Measurements from ENCODE around the gene CCL2.
"Not testable (repeated sequence)": the region's sequence is repeated elsewhere in the genome, so short reads cannot be mapped to it uniquely, and the experiment has no call there.

Gene CCL2

GRCh38 chr17:34226744-34227034 is 28.4 kb upstream of the CCL2 start:
- H3K4me3 Mint-ChIP-seq: no peak overlapping the region
- H3K9me3 Mint-ChIP-seq: no peaks in the 10 kb centered on the region
- H3K27me3 Mint-ChIP-seq: peaks cover 86% of the 10 kb centered on the region
- no peaks in the 10 kb centered on the region for H3K4me1 Mint-ChIP-seq
- no peak overlapping the region for H3K27ac Mint-ChIP-seq (ENCODE audit: low read depth)
- H3K36me3 Mint-ChIP-seq (ENCODE audit: insufficient read depth): no peaks in the 10 kb centered on the region
- DNase-seq (ENCODE audit: low spot score in 2 of 2) (no peak), ATAC-seq (replicated peaks; ENCODE audit: extremely low read depth, poor library complexity, severe bottlenecking) (no peak)

GRCh38 chr17:34227293-34227692 is 27.8 kb upstream of the CCL2 start:
- ATAC-seq (replicated peaks; ENCODE audit: extremely low read depth, poor library complexity, severe bottlenecking); H3K4me3 Mint-ChIP-seq; H3K36me3 Mint-ChIP-seq (ENCODE audit: insufficient read depth); H3K9me3 Mint-ChIP-seq; H3K4me1 Mint-ChIP-seq; DNase-seq (ENCODE audit: low spot score in 2 of 2); H3K27ac Mint-ChIP-seq (ENCODE audit: low read depth): not testable (repeated sequence)
- H3K27me3 Mint-ChIP-seq: peaks cover 80% of the 10 kb centered on the region

- Mint-ChIP-seq H3K9me3 (no peaks in the 10 kb centered on the region), H3K4me3 (no peak overlapping the region), H3K4me1 (no peaks in the 10 kb centered on the region), H3K27ac (ENCODE audit: low read depth) (no peak overlapping the region), H3K27me3 (peaks cover 78% of the 10 kb centered on the region), H3K36me3 (ENCODE audit: insufficient read depth) (no peaks in the 10 kb centered on the region)
- ATAC-seq (replicated peaks; ENCODE audit: extremely low read depth, poor library complexity, severe bottlenecking) (no peak), DNase-seq (ENCODE audit: low spot score in 2 of 2) (no peak)
Observed at GRCh38 chr17:34227707-34228106, 27.4 kb upstream of the CCL2 start.

GRCh38 chr17:34228781-34229180 is 26.3 kb upstream of the CCL2 start:
- Mint-ChIP-seq H3K27me3 (peaks cover 83% of the 10 kb centered on the region), H3K9me3 (no peaks in the 10 kb centered on the region), H3K4me3 (no peak overlapping the region), H3K27ac (ENCODE audit: low read depth) (no peak overlapping the region), H3K36me3 (ENCODE audit: insufficient read depth) (no peaks in the 10 kb centered on the region), H3K4me1 (no peaks in the 10 kb centered on the region)
- DNase-seq (ENCODE audit: low spot score in 2 of 2) (no peak), ATAC-seq (replicated peaks; ENCODE audit: extremely low read depth, poor library complexity, severe bottlenecking) (no peak)

- H3K9me3 Mint-ChIP-seq: no peaks in the 10 kb centered on the region
- no peak overlapping the region for H3K4me3 Mint-ChIP-seq
- DNase-seq (ENCODE audit: low spot score in 2 of 2) (no peak), ATAC-seq (replicated peaks; ENCODE audit: extremely low read depth, poor library complexity, severe bottlenecking) (no peak)
- H3K36me3 Mint-ChIP-seq (ENCODE audit: insufficient read depth): no peaks in the 10 kb centered on the region
- no peaks in the 10 kb centered on the region for H3K4me1 Mint-ChIP-seq
- peaks cover 76% of the 10 kb centered on the region for H3K27me3 Mint-ChIP-seq
- no peak overlapping the region for H3K27ac Mint-ChIP-seq (ENCODE audit: low read depth)
Observed at GRCh38 chr17:34230342-34230741, 24.7 kb upstream of the CCL2 start.

- H3K4me1 Mint-ChIP-seq: no peaks in the 10 kb centered on the region
- H3K9me3 Mint-ChIP-seq: no peaks in the 10 kb centered on the region
- no peak for DNase-seq (ENCODE audit: low spot score in 2 of 2)
- ATAC-seq (replicated peaks; ENCODE audit: extremely low read depth, poor library complexity, severe bottlenecking): no peak
- H3K36me3 Mint-ChIP-seq (ENCODE audit: insufficient read depth): no peaks in the 10 kb centered on the region
- no peak overlapping the region for H3K4me3 Mint-ChIP-seq
- no peak overlapping the region for H3K27ac Mint-ChIP-seq (ENCODE audit: low read depth)
- H3K27me3 Mint-ChIP-seq: peaks cover 49% of the 10 kb centered on the region
Observed at GRCh38 chr17:34234616-34235015, 20.5 kb upstream of the CCL2 start.

- Mint-ChIP-seq H3K9me3 (no peaks in the 10 kb centered on the region), H3K27ac (ENCODE audit: low read depth) (no peak overlapping the region)
- no peak for ATAC-seq (replicated peaks; ENCODE audit: extremely low read depth, poor library complexity, severe bottlenecking)
Observed at GRCh38 chr17:34235389-34236028, 19.6 kb upstream of the CCL2 start.

GRCh38 chr17:34236281-34236892 is 18.7 kb upstream of the CCL2 start:
- DNase-seq (ENCODE audit: low spot score in 2 of 2) (no peak), ATAC-seq (replicated peaks; ENCODE audit: extremely low read depth, poor library complexity, severe bottlenecking) (no peak)
- H3K36me3 Mint-ChIP-seq (ENCODE audit: insufficient read depth): no peaks in the 10 kb centered on the region
- no peak overlapping the region for H3K4me3 Mint-ChIP-seq
- no peak overlapping the region for H3K27ac Mint-ChIP-seq (ENCODE audit: low read depth)
- H3K27me3 Mint-ChIP-seq: peaks cover 43% of the 10 kb centered on the region
- no peaks in the 10 kb centered on the region for H3K9me3 Mint-ChIP-seq
- no peaks in the 10 kb centered on the region for H3K4me1 Mint-ChIP-seq

More at GRCh38 chr17:34235389-34236028, 19.6 kb upstream of the CCL2 start:
- no peaks in the 10 kb centered on the region for H3K36me3 Mint-ChIP-seq (ENCODE audit: insufficient read depth)
- H3K27me3 Mint-ChIP-seq: peaks cover 49% of the 10 kb centered on the region
- no peaks in the 10 kb centered on the region for H3K4me1 Mint-ChIP-seq
- H3K4me3 Mint-ChIP-seq: no peak overlapping the region
- no peak for DNase-seq (ENCODE audit: low spot score in 2 of 2)

- no peaks in the 10 kb centered on the region for H3K4me1 Mint-ChIP-seq
- H3K36me3 Mint-ChIP-seq (ENCODE audit: insufficient read depth): no peaks in the 10 kb centered on the region
- H3K27me3 Mint-ChIP-seq: peaks cover 41% of the 10 kb centered on the region
Observed at GRCh38 chr17:34237458-34237857, 17.6 kb upstream of the CCL2 start.

GRCh38 chr17:34241062-34241461 is 14.0 kb upstream of the CCL2 start:
- H3K27me3 Mint-ChIP-seq: peaks cover 22% of the 10 kb centered on the region
- no peak overlapping the region for H3K4me3 Mint-ChIP-seq
- H3K4me1 Mint-ChIP-seq: no peaks in the 10 kb centered on the region
- H3K27ac Mint-ChIP-seq (ENCODE audit: low read depth): no peak overlapping the region
- DNase-seq (ENCODE audit: low spot score in 2 of 2): no peak
- no peak for ATAC-seq (replicated peaks; ENCODE audit: extremely low read depth, poor library complexity, severe bottlenecking)
- no peaks in the 10 kb centered on the region for H3K36me3 Mint-ChIP-seq (ENCODE audit: insufficient read depth)
- no peaks in the 10 kb centered on the region for H3K9me3 Mint-ChIP-seq

More at GRCh38 chr17:34237458-34237857, 17.6 kb upstream of the CCL2 start:
- no peak overlapping the region for H3K4me3 Mint-ChIP-seq
- ATAC-seq (replicated peaks; ENCODE audit: extremely low read depth, poor library complexity, severe bottlenecking): no peak
- no peaks in the 10 kb centered on the region for H3K9me3 Mint-ChIP-seq
- no peak for DNase-seq (ENCODE audit: low spot score in 2 of 2)
- no peak overlapping the region for H3K27ac Mint-ChIP-seq (ENCODE audit: low read depth)

- DNase-seq (ENCODE audit: low spot score in 2 of 2): no peak
- ATAC-seq (replicated peaks; ENCODE audit: extremely low read depth, poor library complexity, severe bottlenecking): no peak
- H3K27me3 Mint-ChIP-seq: peaks cover 24% of the 10 kb centered on the region
- no peak overlapping the region for H3K27ac Mint-ChIP-seq (ENCODE audit: low read depth)
- no peaks in the 10 kb centered on the region for H3K4me1 Mint-ChIP-seq
- H3K4me3 Mint-ChIP-seq: no peak overlapping the region
- H3K36me3 Mint-ChIP-seq (ENCODE audit: insufficient read depth): no peaks in the 10 kb centered on the region
- H3K9me3 Mint-ChIP-seq: no peaks in the 10 kb centered on the region
Observed at GRCh38 chr17:34242587-34243363, 12.3 kb upstream of the CCL2 start.

GRCh38 chr17:34243364-34244320 is 11.4 kb upstream of the CCL2 start:
- H3K4me1 Mint-ChIP-seq: no peaks in the 10 kb centered on the region
- H3K9me3 Mint-ChIP-seq: no peaks in the 10 kb centered on the region
- no peak for ATAC-seq (replicated peaks; ENCODE audit: extremely low read depth, poor library complexity, severe bottlenecking)
- no peaks in the 10 kb centered on the region for H3K36me3 Mint-ChIP-seq (ENCODE audit: insufficient read depth)
- no peak for DNase-seq (ENCODE audit: low spot score in 2 of 2)
- H3K4me3 Mint-ChIP-seq: no peak overlapping the region
- H3K27ac Mint-ChIP-seq (ENCODE audit: low read depth): no peak overlapping the region
- peaks cover 32% of the 10 kb centered on the region for H3K27me3 Mint-ChIP-seq

Data from central memory CD8-positive, alpha-beta T cell (primary cell).